SK-N-SH (cell line): ENCODE measurements around the gene SLC2A9. TPM values are rescaled to one million over a fixed set of nuclear protein-coding genes. Genes with fewer than 3 reads are reported as not detected.

Experiments used
- CTCF ChIA-PET: fragments of 300-600, 350-600 bp; formaldehyde crosslinking; extraction: SDS; loops from one replicate; lab custom pipeline; 2021; lab: Yijun Ruan, JAX
- POLR2A ChIA-PET: fragments of 350-600 bp; sonication (Branson Sonifier 250); formaldehyde crosslinking; extraction: SDS; loops from one replicate; lab custom pipeline; 2020; ENCODE audit warnings: antibody characterized with exemption, inconsistent platforms; lab: Yijun Ruan, JAX
- DNase-seq: peaks from one replicate; pipeline ENCODE4 v3.0.0; 2012
- H2AFZ ChIP-seq: fragments of 200-600 bp; sonication (generic); 2 replicates; pipeline ENCODE4 v1.8.1; 2016; ENCODE audit warnings: antibody characterized with exemption, mild to moderate bottlenecking, low read depth
- H3F3A ChIP-seq: fragments of 200-600 bp; sonication (generic); replicated peaks from 2 replicates; pipeline ENCODE3; 2016; ENCODE audit warnings: antibody characterized with exemption, mild to moderate bottlenecking; ENCODE audit not compliant: insufficient read depth
- H3K27ac ChIP-seq, 2 experiments: fragments of 200-500 bp in 1 of 2; fragments of 200-600 bp in 1 of 2; sonication (Bioruptor generic) in 1 of 2; sonication (generic), shearing (Covaris generic) in 1 of 2; 2 replicates each; pipeline versions ENCODE4 v1.5.1 to v1.6.1; 2014 to 2016; ENCODE audit warnings: low read depth in 2 of 2, inconsistent platforms in 1 of 2, low read length in 1 of 2, mild to moderate bottlenecking in 1 of 2, mixed read lengths in 1 of 2
- H3K27me3 ChIP-seq: fragments of 200-600 bp; sonication (generic), shearing (Covaris generic); 2 replicates; pipeline ENCODE4 v1.6.1; 2016; ENCODE audit warnings: mixed run types; ENCODE audit not compliant: insufficient read depth
- H3K36me3 ChIP-seq, 2 experiments: fragments of 200-500 bp in 1 of 2; fragments of 200-600 bp in 1 of 2; sonication (Bioruptor generic) in 1 of 2; sonication (generic) in 1 of 2; replicated peaks in 1 of 2; 2 replicates each; pipeline versions ENCODE3 to v1.5.1; 2014 to 2016; ENCODE audit warnings: low read length in 1 of 2, mild to moderate bottlenecking in 1 of 2; ENCODE audit not compliant: insufficient read depth in 2 of 2, control insufficient read depth in 1 of 2
- H3K4me1 ChIP-seq, 2 experiments: fragments of 200-500 bp in 1 of 2; fragments of 200-600 bp in 1 of 2; sonication (Bioruptor generic) in 1 of 2; sonication (generic), shearing (Covaris generic) in 1 of 2; 2 replicates each; pipeline versions ENCODE4 v1.5.1 to v1.6.1; 2014 to 2016; ENCODE audit warnings: low read depth in 1 of 2, low read length in 1 of 2, mixed run types in 1 of 2; ENCODE audit not compliant: insufficient read depth in 2 of 2, control insufficient read depth in 1 of 2
- H3K4me2 ChIP-seq: fragments of 200-600 bp; sonication (generic), shearing (Covaris generic); 2 replicates; pipeline ENCODE4 v1.6.1; 2017; ENCODE audit warnings: mixed run types
- H3K4me3 ChIP-seq, 2 experiments: fragments of 200-500 bp in 1 of 2; fragments of 200-600 bp in 1 of 2; sonication (Bioruptor generic) in 1 of 2; sonication (generic), shearing (Covaris generic) in 1 of 2; 2 replicates each; pipeline versions ENCODE4 v1.5.1 to v1.8.1; 2014 to 2016; ENCODE audit warnings: low read depth in 2 of 2, inconsistent platforms in 1 of 2, low read length in 1 of 2, mild to moderate bottlenecking in 1 of 2, mixed read lengths in 1 of 2, moderate library complexity in 1 of 2
- H3K79me2 ChIP-seq: fragments of 200-600 bp; sonication (generic); 2 replicates; pipeline ENCODE4 v1.8.1; 2017; ENCODE audit warnings: mild to moderate bottlenecking; ENCODE audit not compliant: insufficient read depth
- H3K9ac ChIP-seq: fragments of 200-600 bp; sonication (generic); 2 replicates; pipeline ENCODE4 v1.6.1; 2017; ENCODE audit warnings: mixed run types
- H3K9me2 ChIP-seq: fragments of 200-600 bp; sonication (generic); 2 replicates; pipeline ENCODE4 v1.6.1; 2017; ENCODE audit warnings: mixed run types
- H3K9me3 ChIP-seq: fragments of 200-600 bp; sonication (generic); 2 replicates; pipeline ENCODE4 v1.6.1; 2017; ENCODE audit warnings: mixed run types, mild to moderate bottlenecking, moderate library complexity
- H4K20me1 ChIP-seq: fragments of 200-600 bp; sonication (generic); 2 replicates; pipeline ENCODE4 v1.6.1; 2017; ENCODE audit warnings: mild to moderate bottlenecking, mixed run types; ENCODE audit not compliant: insufficient read depth
- EP300 ChIP-seq, 2 experiments: IDR thresholded peaks; 2 replicates each; pipeline versions ENCODE4 v1.4.0 to v1.6.1; 2012; ENCODE audit warnings: borderline replicate concordance in 1 of 2, low read depth in 1 of 2, low read length in 1 of 2
- MEF2A ChIP-seq: IDR thresholded peaks from 2 replicates; pipeline ENCODE4 v1.4.0; 2012; ENCODE audit warnings: low read depth, borderline replicate concordance
- NRF1 ChIP-seq: IDR thresholded peaks from 2 replicates; pipeline ENCODE4 v1.6.1; 2012; ENCODE audit warnings: low read depth, mild to moderate bottlenecking, low read length
- RAD21 ChIP-seq: IDR thresholded peaks from 2 replicates; pipeline ENCODE4 v1.6.1; 2012; ENCODE audit warnings: mild to moderate bottlenecking, low read length
- RCOR1 ChIP-seq: fragments of 150-350 bp; IDR thresholded peaks from 2 replicates; pipeline ENCODE4 v1.6.1; 2017; ENCODE audit warnings: antibody characterized with exemption, low read length
- SMC3 ChIP-seq: IDR thresholded peaks from 2 replicates; pipeline ENCODE4 v1.6.1; 2012; ENCODE audit warnings: low read depth, low read length, improper control_type of control experiment
- WGBS: methylation state at CpG from one replicate; pipeline ENCODE4 v1.1.6; 2017; ENCODE audit warnings: low lambda C conversion rate; 5-methylcytosine and 5-hydroxymethylcytosine counted together
- polyA plus RNA-seq, 3 experiments: library from polyadenylated mRNA; depleted of rRNA; stranded (reverse); fragments of >200 nt; gene quantifications; 2 replicates each; pipeline ENCODE4 v1.2.3, GENCODE V29; 2012
- TF ChIP-seq, protein P1 (sequence below): IDR thresholded peaks from 2 replicates; pipeline ENCODE4 v1.4.0; 2012; ENCODE audit warnings: low read depth, borderline replicate concordance
- TF ChIP-seq, protein P2 (sequence below): fragments of 200-600 bp; sonication (generic); IDR thresholded peaks from 2 replicates; pipeline ENCODE4 v1.6.1; 2017; ENCODE audit warnings: antibody characterized with exemption, mild to moderate bottlenecking, moderate library complexity
- TF ChIP-seq, protein P3 (sequence below): IDR thresholded peaks from 2 replicates; pipeline ENCODE4 v1.6.1; 2012; ENCODE audit warnings: mild to moderate bottlenecking, low read depth, low read length, moderate library complexity

The SLC2A9 gene
- polyA plus RNA-seq, 1 of the 3 experiments (the other 2 are of a cell fraction) = not detected

DNA sequence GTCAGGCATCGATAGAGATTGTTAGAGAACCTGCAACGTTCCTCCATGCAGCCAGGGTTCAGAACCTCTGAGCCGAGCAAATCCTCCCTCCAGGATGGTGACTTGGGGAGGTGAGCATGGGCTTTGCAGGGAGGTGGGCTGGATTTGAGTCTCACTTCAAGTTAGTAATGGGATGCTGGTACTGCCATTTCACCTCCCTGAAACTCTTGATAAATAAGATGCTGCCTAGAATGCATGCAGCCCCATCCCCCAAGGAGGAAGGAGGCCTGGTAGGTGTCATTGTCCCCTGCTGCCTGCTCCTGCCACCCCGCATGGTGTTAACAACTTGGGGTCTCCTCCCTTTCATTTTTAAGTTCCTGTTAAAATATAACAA is 35.7 kb upstream of the SLC2A9 start:
- Histone ChIP-seq H3K4me1 (no peaks in the 10 kb centered on the region), H3K27ac (no peak overlapping the region), H2AFZ (no peak overlapping the region), H3K4me3 (no peak overlapping the region), H4K20me1 (no peaks in the 10 kb centered on the region), H3K9me2 (no peaks in the 10 kb centered on the region), H3K4me2 (no peak overlapping the region), H3K79me2 (no peaks in the 10 kb centered on the region), H3K9me3 (no peaks in the 10 kb centered on the region), H3K9ac (no peak overlapping the region), H3K27me3 (no peaks in the 10 kb centered on the region), H3K36me3 (no peaks in the 10 kb centered on the region), H3F3A (no peaks in the 10 kb centered on the region)
- 63% methylated on average over 4 of the region's 4 CpGs for WGBS
- no peak for DNase-seq
- CTCF ChIA-PET = no interaction called here
- TF ChIP-seq RAD21 = no peak
- TF ChIP-seq MEF2A = no peak
- TF ChIP-seq, protein P1, sequence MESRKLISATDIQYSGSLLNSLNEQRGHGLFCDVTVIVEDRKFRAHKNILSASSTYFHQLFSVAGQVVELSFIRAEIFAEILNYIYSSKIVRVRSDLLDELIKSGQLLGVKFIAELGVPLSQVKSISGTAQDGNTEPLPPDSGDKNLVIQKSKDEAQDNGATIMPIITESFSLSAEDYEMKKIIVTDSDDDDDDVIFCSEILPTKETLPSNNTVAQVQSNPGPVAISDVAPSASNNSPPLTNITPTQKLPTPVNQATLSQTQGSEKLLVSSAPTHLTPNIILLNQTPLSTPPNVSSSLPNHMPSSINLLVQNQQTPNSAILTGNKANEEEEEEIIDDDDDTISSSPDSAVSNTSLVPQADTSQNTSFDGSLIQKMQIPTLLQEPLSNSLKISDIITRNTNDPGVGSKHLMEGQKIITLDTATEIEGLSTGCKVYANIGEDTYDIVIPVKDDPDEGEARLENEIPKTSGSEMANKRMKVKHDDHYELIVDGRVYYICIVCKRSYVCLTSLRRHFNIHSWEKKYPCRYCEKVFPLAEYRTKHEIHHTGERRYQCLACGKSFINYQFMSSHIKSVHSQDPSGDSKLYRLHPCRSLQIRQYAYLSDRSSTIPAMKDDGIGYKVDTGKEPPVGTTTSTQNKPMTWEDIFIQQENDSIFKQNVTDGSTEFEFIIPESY = no peak
- TF ChIP-seq RCOR1 = no peak
- TF ChIP-seq, protein P2, sequence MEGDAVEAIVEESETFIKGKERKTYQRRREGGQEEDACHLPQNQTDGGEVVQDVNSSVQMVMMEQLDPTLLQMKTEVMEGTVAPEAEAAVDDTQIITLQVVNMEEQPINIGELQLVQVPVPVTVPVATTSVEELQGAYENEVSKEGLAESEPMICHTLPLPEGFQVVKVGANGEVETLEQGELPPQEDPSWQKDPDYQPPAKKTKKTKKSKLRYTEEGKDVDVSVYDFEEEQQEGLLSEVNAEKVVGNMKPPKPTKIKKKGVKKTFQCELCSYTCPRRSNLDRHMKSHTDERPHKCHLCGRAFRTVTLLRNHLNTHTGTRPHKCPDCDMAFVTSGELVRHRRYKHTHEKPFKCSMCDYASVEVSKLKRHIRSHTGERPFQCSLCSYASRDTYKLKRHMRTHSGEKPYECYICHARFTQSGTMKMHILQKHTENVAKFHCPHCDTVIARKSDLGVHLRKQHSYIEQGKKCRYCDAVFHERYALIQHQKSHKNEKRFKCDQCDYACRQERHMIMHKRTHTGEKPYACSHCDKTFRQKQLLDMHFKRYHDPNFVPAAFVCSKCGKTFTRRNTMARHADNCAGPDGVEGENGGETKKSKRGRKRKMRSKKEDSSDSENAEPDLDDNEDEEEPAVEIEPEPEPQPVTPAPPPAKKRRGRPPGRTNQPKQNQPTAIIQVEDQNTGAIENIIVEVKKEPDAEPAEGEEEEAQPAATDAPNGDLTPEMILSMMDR = no peak
- TF ChIP-seq EP300 (IDR thresholded peaks at IDR 0.05; ENCODE audit: borderline replicate concordance in 1 of 2, low read depth in 1 of 2, low read length in 1 of 2) = no peak
- no peak for TF ChIP-seq SMC3
- TF ChIP-seq NRF1 = no peak
- TF ChIP-seq, protein P3, sequence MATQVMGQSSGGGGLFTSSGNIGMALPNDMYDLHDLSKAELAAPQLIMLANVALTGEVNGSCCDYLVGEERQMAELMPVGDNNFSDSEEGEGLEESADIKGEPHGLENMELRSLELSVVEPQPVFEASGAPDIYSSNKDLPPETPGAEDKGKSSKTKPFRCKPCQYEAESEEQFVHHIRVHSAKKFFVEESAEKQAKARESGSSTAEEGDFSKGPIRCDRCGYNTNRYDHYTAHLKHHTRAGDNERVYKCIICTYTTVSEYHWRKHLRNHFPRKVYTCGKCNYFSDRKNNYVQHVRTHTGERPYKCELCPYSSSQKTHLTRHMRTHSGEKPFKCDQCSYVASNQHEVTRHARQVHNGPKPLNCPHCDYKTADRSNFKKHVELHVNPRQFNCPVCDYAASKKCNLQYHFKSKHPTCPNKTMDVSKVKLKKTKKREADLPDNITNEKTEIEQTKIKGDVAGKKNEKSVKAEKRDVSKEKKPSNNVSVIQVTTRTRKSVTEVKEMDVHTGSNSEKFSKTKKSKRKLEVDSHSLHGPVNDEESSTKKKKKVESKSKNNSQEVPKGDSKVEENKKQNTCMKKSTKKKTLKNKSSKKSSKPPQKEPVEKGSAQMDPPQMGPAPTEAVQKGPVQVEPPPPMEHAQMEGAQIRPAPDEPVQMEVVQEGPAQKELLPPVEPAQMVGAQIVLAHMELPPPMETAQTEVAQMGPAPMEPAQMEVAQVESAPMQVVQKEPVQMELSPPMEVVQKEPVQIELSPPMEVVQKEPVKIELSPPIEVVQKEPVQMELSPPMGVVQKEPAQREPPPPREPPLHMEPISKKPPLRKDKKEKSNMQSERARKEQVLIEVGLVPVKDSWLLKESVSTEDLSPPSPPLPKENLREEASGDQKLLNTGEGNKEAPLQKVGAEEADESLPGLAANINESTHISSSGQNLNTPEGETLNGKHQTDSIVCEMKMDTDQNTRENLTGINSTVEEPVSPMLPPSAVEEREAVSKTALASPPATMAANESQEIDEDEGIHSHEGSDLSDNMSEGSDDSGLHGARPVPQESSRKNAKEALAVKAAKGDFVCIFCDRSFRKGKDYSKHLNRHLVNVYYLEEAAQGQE = no peak
- POLR2A ChIA-PET = no interaction called here
